GM21529 (cell line): ENCODE data around the gene UBAP1L.
"Not testable (repeated sequence)": the region's sequence is repeated elsewhere in the genome, so short reads cannot be mapped to it uniquely, and the experiment has no call there.

Experiments used
- ATAC-seq: cut with Tn5 transposase; IDR thresholded peaks from one replicate; pipeline ENCODE4 v1.9.1; 2021; ENCODE audit not compliant: unreplicated experiment

The UBAP1L gene

DNA sequence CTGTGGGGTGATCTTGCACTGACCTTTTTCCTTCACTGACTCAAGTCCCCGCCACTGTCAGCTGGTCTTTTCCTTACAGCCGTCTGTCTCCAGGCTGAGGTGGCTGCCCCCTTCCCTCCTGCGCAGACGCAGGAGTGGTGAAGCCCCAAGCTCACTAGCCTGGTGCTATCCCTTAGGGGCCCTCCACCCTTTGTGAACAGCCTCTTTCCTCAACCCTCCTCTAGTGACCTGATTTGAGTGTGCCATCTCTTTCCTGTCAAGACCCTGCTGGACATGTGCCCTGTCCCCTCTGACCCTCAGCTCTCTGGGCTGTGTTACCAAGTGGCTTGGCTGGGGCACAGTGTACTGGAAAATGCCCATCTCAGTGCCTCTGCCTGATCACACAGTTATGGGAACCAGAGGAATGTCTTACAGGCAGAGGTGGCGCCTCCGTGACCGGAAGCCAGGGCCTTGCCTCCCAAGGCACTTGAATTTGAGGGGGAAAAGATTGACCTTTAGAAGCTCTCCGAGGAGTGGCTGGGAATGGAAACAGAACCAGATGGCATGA, 29.7 kb downstream of the UBAP1L start:
- ATAC-seq = no peak

DNA sequence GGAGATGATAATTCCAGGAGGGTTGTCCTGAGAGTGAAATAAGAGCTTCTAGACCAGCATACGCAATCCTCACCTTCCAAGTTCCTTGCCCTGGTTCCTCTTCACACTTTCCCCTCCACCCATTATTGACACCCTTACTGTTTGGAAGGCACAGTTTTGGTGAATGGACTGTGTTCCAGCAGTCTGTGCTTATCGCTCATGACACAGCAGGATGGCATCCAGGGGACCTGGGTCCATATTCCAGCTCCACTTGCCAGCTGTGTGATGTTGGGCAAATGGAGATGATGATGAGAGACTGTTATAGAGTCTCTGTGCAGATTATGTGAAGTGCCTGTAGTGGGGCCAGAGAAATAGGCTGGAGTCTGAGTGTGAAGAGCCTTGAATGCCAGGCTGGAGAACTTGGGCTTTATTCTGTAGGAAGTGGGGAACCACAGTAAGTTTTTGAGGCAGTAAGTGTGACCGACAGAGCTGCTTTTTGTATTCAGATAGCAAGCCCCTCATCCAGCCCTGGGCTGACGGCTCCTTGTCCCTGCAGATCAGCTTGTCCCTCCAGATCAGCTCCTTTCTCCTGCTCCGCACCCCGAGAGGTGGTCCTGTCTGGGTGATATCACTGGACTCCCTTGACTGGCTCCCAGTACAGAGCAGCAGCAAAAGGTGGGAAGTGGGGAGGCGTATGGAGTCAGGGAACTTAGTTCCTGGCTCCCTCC, 30.3 kb downstream of the UBAP1L start:
- no peak for ATAC-seq

DNA sequence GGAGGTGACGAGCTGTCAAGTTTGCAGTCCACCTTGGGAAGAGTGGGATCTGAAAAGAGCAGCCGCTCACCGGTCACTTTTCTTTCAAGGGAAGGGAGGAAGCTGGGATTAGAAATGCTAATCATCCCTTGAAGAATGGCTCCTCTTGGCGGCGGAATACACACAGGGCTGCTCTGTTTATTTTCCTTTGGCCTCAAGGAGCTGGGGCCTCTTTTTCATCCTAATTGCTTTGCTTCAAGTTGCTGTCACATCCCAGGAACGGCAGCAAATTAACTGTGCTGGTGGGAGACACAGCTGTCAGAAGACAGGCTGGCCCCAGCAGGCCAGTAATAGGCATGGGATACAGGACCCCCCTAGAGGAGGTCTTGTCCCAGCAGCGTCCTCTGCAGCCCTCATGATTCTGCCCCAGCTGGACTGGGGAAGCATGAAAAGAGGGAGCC, 31.7 kb downstream of the UBAP1L start:
- ATAC-seq = no peak

DNA sequence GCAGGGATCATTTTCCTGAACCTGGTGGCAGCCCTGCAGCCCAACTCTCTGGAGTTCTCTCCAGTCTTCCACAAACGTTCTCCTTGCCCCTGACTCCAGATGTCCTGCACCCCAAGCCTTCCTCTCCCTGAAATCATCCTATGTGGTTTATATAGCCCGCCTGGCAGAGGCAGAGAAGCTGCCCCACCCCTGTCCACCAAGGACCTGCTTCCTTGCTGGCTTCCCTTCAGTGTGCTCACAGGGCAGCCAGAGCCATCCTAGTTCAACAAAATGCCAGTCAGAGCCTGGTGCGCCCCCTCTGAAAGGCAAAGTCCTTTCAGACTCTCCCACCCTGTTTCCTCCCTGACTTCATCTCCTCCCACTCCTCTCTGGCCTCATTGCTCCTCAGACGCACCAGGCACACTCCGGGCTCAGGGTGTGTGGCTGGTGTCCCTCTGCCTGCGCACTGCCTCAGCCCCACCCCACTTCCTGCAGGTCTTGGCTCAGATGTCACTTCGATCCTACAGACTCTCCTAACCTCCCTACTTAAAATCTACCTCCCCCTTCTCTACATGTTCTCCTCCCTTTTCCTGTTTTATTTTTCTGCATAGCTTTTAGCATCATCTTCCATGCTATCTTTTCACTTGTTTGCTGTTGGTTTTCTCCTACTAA, 32.6 kb downstream of the UBAP1L start:
- ATAC-seq = no peak

DNA sequence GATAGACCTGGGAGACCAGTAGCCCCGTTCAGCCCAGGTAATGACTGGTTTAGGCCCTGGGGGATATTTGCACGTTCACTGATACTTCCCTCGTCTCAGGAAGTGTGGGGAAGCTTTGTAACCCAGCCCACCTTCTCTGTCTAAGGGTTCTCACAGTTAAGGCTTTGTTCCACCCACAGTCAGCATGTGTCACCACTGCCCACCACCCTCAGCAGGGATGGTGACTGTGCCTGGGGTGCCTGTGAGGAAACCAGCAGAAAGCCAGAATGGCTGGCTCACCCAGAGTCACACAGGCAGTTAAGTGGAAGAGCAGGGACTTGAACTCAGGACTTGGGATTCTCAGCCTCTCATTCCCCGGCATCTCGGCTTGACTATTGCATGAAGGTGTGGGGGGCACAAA, 33.2 kb downstream of the UBAP1L start:
- ATAC-seq = no peak

DNA sequence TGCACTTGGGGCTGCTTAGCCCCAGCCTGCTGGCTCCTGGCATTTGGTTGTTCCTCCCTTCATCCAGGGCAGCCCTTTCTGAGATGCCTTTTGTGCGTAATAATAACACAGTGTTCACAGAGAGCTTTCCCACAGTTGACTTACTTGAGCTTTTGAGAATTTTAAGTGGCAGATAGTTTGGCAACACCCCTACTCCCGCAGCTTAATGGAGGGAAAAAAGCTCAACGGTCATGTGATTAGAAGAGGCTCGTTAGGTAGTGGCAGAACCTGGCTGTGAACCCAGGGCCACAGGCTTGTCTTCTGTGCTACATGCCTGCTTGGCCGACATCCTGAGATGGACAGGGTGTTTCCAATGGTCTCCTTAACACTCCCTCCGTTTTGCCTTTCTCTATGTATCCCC, 33.7 kb downstream of the UBAP1L start:
- no peak for ATAC-seq

DNA sequence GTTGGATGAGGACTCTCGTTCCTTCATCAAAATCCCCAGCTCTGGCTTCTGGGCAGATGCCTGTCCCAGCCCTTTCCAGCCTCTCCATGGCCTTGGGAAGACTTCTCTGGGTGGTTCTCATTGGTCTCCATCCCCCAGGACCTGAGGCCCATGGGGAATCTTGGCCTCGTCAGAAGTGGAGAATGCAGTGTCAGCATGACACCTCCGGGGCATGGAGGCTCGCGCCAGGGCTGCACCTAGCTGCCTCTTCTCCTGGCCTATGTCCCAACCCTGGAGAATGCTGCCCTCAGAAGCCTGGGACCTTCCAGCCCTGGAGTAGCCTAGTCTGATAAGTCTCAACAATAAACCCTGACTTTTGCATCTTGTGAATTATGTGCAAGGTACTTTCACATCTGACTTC, 35.4 kb downstream of the UBAP1L start:
- ATAC-seq = no peak

DNA sequence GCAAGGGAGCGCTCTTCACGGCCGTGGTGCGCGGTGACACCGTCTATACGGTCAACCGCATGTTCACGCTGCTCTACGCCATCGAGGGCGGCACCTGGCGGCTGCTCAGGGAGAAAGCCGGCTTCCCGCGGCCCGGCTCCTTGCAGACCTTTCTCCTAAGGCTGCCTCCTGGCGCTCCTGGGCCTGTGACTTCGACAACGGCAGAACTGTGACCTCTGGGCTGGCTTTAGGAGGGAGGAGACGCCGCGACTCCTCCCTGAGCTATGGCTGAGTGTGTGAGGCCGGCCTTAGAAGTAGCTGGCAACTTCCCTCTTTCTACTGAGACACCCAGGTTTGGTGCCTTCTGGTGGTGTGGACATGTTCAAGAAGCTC, 37.0 kb downstream of the UBAP1L start:
- ATAC-seq = no peak

DNA sequence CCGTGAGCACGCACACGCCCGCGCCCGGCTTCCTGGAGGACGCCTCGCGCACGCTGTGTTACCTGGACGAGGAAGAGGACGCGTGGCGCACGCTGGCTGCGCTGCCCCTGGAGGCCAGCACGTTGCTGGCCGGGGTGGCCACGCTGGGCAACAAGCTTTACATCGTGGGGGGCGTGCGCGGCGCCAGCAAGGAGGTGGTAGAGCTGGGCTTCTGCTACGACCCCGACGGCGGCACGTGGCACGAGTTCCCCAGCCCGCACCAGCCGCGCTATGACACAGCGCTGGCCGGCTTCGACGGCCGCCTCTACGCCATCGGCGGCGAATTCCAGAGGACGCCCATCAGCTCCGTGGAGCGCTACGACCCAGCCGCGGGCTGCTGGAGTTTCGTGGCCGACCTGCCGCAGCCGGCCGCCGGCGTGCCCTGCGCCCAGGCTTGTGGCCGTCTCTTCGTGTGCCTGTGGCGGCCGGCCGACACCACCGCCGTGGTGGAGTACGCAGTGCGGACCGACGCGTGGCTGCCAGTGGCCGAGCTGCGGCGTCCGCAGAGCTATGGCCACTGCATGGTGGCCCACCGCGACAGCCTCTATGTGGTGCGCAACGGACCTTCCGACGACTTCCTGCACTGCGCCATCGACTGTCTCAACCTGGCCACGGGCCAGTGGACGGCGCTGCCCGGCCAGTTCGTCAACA, 37.6 kb downstream of the UBAP1L start:
- no peak for ATAC-seq

DNA sequence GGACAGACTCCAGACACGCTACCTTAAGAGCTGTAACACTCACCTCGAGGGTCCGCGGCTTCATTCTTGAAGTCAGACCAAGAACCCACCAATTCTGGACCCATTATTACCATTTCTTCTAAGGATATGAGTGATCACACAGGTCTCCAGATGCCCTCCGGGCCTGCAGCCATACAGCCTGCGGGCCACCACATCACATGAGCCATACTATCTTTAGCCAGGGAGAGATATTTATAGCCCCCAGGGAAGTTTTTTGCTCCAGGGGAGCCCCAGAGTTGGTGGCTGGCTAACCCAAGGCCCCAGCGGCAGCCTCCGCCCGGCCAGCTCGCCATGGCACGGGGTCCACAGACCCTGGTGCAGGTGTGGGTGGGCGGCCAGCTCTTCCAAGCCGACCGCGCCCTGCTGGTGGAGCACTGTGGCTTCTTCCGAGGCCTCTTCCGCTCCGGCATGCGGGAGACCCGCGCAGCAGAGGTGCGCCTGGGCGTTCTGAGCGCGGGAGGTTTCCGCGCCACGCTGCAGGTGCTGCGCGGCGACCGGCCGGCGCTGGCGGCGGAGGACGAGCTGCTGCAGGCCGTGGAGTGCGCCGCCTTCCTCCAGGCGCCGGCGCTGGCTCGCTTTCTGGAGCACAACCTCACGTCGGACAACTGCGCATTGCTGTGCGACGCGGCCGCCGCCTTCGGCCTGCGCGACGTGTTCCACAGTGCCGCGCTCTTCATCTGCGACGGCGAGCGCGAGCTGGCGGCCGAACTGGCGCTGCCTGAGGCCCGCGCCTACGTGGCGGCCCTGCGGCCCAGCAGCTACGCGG, 38.3 kb downstream of the UBAP1L start, which contains the start of gene KBTBD13:
KBTBD13 (plus strand) TSS at position 261 of the 805 bp plus-strand sequence; CDS start at position 331, 70 bp downstream.
- ATAC-seq = no peak

DNA sequence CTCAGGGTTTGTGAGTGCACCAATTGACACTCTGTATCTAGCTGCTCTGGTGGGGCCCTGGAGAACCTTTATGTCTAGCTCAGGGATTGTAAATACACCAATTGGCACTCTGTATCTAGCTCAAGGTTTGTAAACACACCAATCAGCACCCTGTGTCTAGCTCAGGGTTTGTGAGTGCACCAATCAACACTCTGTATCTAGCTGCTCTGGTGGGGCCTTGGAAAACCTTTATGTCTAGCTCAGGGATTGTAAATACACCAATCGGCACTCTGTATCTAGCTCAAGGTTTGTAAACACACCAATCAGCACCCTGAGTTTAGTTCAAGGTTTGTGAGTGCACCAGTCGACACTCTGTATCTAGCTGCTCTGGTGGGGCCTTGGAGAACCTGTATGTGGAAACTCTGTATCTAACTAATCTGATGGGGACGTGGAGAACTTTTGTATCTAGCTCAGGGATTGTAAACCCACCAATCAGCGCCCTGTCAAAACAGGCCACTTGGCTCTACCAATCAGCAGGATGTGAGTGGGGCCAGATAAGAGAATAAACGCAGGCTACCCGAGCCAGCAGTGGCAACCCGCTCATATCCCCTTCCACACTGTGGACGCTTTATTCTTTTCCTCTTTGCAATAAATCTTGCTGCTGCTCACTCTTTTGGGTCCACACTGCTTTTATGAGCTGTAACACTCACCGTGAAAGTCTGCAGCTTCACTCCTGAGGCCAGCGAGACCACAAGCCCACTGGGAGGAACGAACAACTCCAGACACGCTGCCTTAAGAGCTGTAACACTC, 39.2 kb downstream of the UBAP1L start:
- ATAC-seq = not testable (repeated sequence)

DNA sequence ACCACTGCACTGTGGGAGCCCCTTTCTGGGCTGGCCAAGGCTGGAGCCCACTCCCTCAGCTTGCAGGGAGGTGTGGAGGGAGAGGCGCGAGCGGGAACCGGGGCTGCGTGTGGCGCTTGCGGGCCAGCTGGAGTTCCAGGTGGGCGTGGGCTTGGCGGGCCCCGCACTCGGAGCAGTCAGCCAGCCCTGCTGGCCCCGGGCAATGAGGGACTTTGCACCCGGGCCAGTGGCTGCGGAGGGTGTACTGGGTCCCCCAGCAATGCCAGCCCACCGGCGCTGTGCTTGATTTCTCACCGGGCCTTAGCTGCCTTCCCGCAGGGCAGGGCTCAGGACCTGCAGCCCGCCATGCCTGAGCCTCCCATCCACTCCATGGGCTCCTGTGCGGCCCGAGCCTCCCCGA, 40.1 kb downstream of the UBAP1L start:
- ATAC-seq = not testable (repeated sequence)

DNA sequence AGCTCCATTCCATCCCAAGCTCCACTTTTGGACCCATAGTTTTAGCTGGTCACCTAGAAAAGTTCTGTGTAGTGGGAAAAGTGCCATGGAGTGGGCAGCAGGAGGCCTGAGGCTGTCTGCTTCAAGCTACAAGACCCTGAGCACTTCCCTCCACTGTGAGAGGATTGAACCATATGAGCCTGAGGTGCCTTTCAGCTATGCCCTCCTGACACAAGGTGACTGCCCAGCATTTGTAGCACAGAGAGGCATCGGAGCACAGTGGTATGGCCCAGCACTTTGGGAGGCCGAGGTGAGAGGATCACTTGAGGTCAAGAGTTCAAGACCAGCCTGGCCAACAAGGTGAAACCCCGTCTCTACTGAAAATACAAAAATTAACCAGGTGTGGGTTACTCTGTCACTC, 42.4 kb downstream of the UBAP1L start:
- no peak for ATAC-seq

DNA sequence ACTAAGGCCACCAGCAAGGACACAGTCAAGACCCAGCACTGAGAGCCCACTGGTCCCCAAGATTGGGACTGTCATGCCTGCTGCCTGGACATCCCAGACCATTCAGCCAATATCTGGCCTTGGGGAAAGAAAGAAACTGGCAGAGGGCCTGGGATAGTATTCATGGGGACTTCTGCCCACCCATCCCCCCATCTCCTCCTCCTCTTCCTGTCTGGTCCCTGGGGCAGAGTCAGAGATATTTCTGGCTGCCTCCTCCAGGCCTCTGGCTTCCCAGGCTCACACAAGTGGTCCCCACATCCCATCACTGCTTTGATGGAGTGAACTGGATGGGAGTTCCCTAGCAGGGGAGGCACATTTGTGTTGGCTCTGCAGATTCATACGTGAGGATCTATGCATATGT, 43.0 kb downstream of the UBAP1L start:
- ATAC-seq = no peak

DNA sequence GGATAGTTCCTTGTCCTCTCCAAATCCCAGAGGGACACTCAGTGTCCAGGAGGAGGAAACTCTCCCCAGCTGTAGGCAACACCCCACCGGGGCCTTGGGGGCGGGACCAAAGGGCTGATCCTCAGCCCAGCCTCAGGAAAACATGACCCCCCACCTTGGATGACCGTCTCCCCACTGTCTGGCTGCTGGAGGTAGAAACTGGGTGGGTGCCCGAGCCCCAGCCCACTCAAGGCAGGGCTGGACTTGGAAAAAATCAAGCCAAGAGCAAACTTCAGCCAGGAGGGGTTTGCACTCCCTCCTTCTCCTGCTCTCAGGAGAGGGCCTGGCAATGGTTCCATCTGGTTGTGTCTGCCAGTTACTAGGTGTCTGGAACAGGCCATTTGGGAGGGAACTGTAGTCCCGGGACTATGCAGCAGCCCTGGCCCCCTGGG, 43.6 kb downstream of the UBAP1L start:
- ATAC-seq = no peak

DNA sequence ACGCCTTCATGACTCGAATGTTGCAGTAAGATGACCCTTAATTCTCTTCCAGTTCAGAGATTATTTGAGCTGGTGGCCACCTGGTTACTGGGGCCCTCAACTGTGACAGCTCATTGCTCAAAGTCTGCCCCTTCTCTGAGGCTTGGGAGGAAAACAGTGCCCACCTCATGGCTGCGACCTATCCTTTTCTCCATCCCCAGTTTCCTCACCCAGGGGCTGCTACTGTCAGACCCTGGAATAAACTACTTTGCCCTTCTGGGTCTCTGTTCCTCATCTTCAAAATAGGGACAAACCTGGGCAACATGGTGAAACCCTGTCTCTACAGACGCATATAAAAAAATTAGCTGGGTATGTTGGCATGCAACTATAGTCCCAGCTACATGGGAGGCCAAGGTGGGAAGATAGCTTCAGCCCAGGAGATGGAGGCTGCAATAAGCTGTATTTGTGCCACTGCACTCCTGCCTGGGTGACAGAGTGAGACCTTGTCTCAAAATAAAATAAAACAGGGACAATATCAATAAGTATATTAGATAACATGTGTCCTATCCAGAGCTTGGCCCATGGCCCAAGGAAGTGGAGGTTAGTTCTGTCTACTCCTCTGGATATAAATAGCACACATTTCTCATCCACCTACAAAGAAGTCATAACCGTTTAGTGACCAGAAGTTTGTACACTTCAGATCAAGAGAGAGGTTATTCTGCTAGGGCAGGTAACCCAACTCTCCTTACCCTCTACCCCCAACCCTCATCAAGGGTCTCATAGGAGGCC, 45.0 kb downstream of the UBAP1L start:
- ATAC-seq = no peak

DNA sequence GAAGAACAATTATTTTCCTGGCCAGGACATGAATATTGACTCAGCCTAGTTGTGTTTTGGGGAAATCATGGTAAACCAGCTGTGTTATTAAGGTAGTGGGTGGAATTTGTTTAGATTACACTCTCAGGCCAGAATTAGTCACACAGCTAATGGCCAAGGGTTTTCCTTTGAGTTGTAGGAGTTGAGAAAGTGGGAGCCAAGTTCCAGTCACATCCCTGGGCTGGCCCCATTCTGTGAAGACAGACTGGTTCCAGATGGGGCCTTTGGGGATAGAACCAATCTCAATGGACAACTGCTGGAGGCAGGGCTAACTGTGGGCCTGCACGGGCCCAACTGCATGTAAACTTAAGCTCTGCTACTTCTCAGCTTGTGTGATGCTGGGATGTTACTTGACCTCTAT, 45.8 kb downstream of the UBAP1L start:
- ATAC-seq = no peak

DNA sequence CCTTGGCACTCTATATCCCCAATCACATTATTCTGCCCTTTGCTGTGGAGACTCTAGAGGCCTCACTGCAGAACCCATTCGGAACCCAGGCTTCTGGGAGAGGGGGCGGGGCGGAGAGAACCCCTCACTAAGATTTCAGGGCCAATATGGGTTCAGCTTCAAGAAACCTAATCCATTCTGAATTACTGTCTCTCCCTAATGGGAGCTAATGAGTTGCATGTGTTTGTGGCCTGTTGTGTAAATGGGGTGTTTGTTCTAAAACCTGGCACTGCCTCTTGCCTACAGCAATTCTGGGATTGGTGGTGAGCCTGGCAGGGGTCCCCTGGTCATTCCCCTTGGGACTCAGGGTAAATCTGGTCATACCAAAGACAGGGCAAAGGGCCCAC, 46.6 kb downstream of the UBAP1L start:
- ATAC-seq = no peak

DNA sequence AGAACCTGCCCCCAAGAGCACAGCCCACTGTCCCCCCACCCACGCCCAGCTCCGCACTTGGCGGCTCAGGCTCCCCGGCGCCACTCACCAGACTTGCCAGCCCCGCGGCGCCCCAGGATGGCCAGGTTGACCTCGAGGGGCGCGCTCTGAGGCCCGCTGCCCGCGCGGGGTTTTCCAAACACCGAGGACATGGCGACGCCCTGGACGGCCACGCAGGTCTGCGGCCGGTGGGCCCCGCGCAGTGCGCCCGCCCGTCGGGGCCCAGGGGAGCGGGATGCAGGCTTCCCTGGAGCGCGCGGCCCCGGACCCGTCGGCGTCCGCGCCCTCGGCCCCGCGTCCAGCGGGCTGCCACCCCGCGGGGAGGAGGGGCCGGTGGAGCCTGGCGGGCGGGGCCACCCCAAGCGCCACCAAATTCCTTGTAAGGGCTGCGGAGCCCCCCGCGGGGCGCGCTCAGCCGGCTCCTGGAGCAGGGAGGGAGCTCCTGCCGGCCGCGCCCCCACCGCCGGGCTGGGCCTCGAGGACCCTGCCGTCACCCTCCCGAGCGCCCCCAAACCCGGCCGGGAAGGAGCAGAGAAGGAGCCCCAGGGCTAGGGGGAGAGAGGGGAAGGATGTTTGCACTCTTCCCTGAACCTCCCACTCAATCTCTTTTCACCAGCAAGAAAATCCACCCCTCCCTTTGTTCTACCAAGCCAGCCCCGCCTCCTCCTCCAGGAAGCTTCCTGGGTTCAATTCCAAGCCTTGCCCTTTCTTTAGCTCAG, 47.2 kb downstream of the UBAP1L start, which contains the start of gene RASL12:
RASL12 (minus strand) TSS at position 347 of the 758 bp plus-strand sequence; CDS start at position 191, 156 bp downstream.
- ATAC-seq = no peak
